Fibroblast of lung (primary cell): ENCODE measurements around the gene SRPK2. TPM values are rescaled to one million over a fixed set of nuclear protein-coding genes. Genes with fewer than 3 reads are reported as not detected.

Source experiments
- DNase-seq, 2 donors: peaks; one replicate each; pipeline versions ENCODE4 v3.0.0 to v3.0.0-alpha.2; 2010; ENCODE audit warnings: low read depth in 2 of 2
- H2AFZ ChIP-seq: 2 replicates; pipeline ENCODE4 v1.5.1; 2012; ENCODE audit warnings: low read length, control low read depth, inconsistent platforms
- H3K27ac ChIP-seq: 2 replicates; pipeline ENCODE4 v1.5.1; 2011; ENCODE audit warnings: low read length, control low read depth; ENCODE audit not compliant: insufficient read depth
- H3K27me3 ChIP-seq: 2 replicates; pipeline ENCODE4 v1.5.1; 2011; ENCODE audit warnings: mild to moderate bottlenecking, low read length; ENCODE audit not compliant: control insufficient read depth, insufficient read depth
- H3K36me3 ChIP-seq: 2 replicates; pipeline ENCODE4 v1.5.1; 2011; ENCODE audit warnings: low read length; ENCODE audit not compliant: control insufficient read depth, insufficient read depth
- H3K4me1 ChIP-seq: 2 replicates; pipeline ENCODE4 v1.5.1; 2011; ENCODE audit warnings: low read length; ENCODE audit not compliant: control insufficient read depth, insufficient read depth; ENCODE audit errors: extremely low read depth
- H3K4me2 ChIP-seq: 2 replicates; pipeline ENCODE4 v1.5.1; 2011; ENCODE audit warnings: low read length, control low read depth; ENCODE audit not compliant: insufficient read depth; ENCODE audit errors: extremely low read depth
- H3K4me3 ChIP-seq, 4 experiments: fragments of 200-600 bp in 1 of 4; sonication (generic) in 1 of 4; replicated peaks in 1 of 4; 2 replicates each; pipeline ENCODE4 v1.5.1; 2011 to 2016; ENCODE audit warnings: low read length in 4 of 4, low read depth in 3 of 4, mild to moderate bottlenecking in 3 of 4, control low read depth in 2 of 4, inconsistent platforms in 1 of 4, mixed read lengths in 1 of 4; ENCODE audit not compliant: insufficient read depth in 1 of 4; ENCODE audit errors: control extremely low read depth in 1 of 4
- H3K79me2 ChIP-seq: 2 replicates; pipeline ENCODE4 v1.5.1; 2012; ENCODE audit warnings: mild to moderate bottlenecking, low read length, inconsistent platforms; ENCODE audit not compliant: control insufficient read depth, insufficient read depth
- H3K9ac ChIP-seq: 2 replicates; pipeline ENCODE4 v1.5.1; 2011; ENCODE audit warnings: mild to moderate bottlenecking, low read length, control low read depth; ENCODE audit not compliant: insufficient read depth
- H3K9me3 ChIP-seq: 2 replicates; pipeline ENCODE4 v1.5.1; 2012; ENCODE audit warnings: low read depth, low read length; ENCODE audit not compliant: control insufficient read depth, insufficient read depth
- H4K20me1 ChIP-seq: 2 replicates; pipeline ENCODE4 v1.5.1; 2011; ENCODE audit warnings: low read length; ENCODE audit not compliant: control insufficient read depth, insufficient read depth; ENCODE audit errors: extremely low read depth
- CTCF ChIP-seq, 2 donors: IDR thresholded peaks in 1 of 2; conservative IDR thresholded peaks in 1 of 2; 1 replicate in 1 of 2; 2 replicates in 1 of 2; pipeline ENCODE4 v1.5.1; 2011 to 2012; ENCODE audit warnings: low read length in 2 of 2, control low read depth in 1 of 2, inconsistent platforms in 1 of 2, low read depth in 1 of 2, mild to moderate bottlenecking in 1 of 2
- EZH2 ChIP-seq: IDR thresholded peaks from 2 replicates; pipeline ENCODE4 v1.5.1; 2012; ENCODE audit warnings: low read length, control low read depth, mild to moderate bottlenecking; ENCODE audit errors: missing control alignments
- polyA plus RNA-seq, 2 donors: library from polyadenylated mRNA; depleted of rRNA in 1 of 2; stranded (reverse) in 1 of 2; unstranded in 1 of 2; fragments of >200 nt; gene quantifications; 2 replicates each; pipeline ENCODE4 v1.2.1, GENCODE V29; 2011 to 2012; ENCODE audit warnings: missing spikeins in 1 of 2
- total RNA-seq: library from RNA; depleted of rRNA; stranded (reverse); fragments of >200 nt; gene quantifications from 2 replicates; pipeline ENCODE4 v1.2.1, GENCODE V29; 2014

SRPK2 gene
- total and polyA plus RNA-seq, 2 donors (not counting 1 experiment from before 2014, with no cell fraction given), result 27.8 to 61.8 TPM

- no peak for DNase-seq
- Histone ChIP-seq H3K36me3 (no peaks in the 10 kb centered on the region), H3K4me1 (no peaks in the 10 kb centered on the region), H3K9me3 (no peaks in the 10 kb centered on the region), H4K20me1 (no peaks in the 10 kb centered on the region), H3K4me2 (no peak overlapping the region), H3K27ac (no peak overlapping the region), H3K27me3 (no peaks in the 10 kb centered on the region), H2AFZ (no peak overlapping the region), H3K4me3 (no peak overlapping the region), H3K79me2 (peaks cover 39% of the 10 kb centered on the region), H3K9ac (no peak overlapping the region)
- TF ChIP-seq CTCF (conservative IDR thresholded peaks at IDR 0.05 in 1 of 2, IDR thresholded peaks at IDR 0.05 in 1 of 2; ENCODE audit: low read depth in 1 of 2, low read length in 2 of 2), result no peak
- no peak for TF ChIP-seq EZH2
Observed at GRCh38 chr7:105323366-105323765, 65.4 kb downstream of the SRPK2 start.

GRCh38 chr7:105322655-105323277, 66.0 kb downstream of the SRPK2 start:
- H3K4me2 ChIP-seq, result no peak overlapping the region
- H3K27ac ChIP-seq, result no peak overlapping the region
- peaks cover 39% of the 10 kb centered on the region for H3K79me2 ChIP-seq
- H3K4me1 ChIP-seq, result no peaks in the 10 kb centered on the region
- no peaks in the 10 kb centered on the region for H3K9me3 ChIP-seq
- no peaks in the 10 kb centered on the region for H4K20me1 ChIP-seq
- no peaks in the 10 kb centered on the region for H3K36me3 ChIP-seq
- DNase-seq, result no peak
- H3K27me3 ChIP-seq, result no peaks in the 10 kb centered on the region
- no peak overlapping the region for H2AFZ ChIP-seq
- TF ChIP-seq EZH2 (no peak), CTCF (conservative IDR thresholded peaks at IDR 0.05 in 1 of 2, IDR thresholded peaks at IDR 0.05 in 1 of 2; ENCODE audit: low read depth in 1 of 2, low read length in 2 of 2) (no peak)
- no peak overlapping the region for H3K4me3 ChIP-seq
- no peak overlapping the region for H3K9ac ChIP-seq

- peaks cover 36% of the 10 kb centered on the region for H3K79me2 ChIP-seq
- H2AFZ ChIP-seq, result no peak overlapping the region
- H3K27ac ChIP-seq, result no peak overlapping the region
- no peaks in the 10 kb centered on the region for H3K36me3 ChIP-seq
- TF ChIP-seq EZH2 (no peak), CTCF (conservative IDR thresholded peaks at IDR 0.05 in 1 of 2, IDR thresholded peaks at IDR 0.05 in 1 of 2; ENCODE audit: low read depth in 1 of 2, low read length in 2 of 2) (no peak)
- no peaks in the 10 kb centered on the region for H3K4me1 ChIP-seq
- H3K27me3 ChIP-seq, result no peaks in the 10 kb centered on the region
- no peaks in the 10 kb centered on the region for H4K20me1 ChIP-seq
- H3K4me2 ChIP-seq, result no peak overlapping the region
- H3K9me3 ChIP-seq, result no peaks in the 10 kb centered on the region
- H3K4me3 ChIP-seq, result no peak overlapping the region
- no peak overlapping the region for H3K9ac ChIP-seq
- DNase-seq, result no peak
Observed at GRCh38 chr7:105321754-105322455, 66.8 kb downstream of the SRPK2 start.
